Lung (tissue), 12 donors: Measurements from ENCODE around the gene SPATA31C1. TPM values are rescaled to one million over a fixed set of nuclear protein-coding genes. Genes with fewer than 3 reads are reported as not detected.
"Not testable (repeated sequence)": the region's sequence is repeated elsewhere in the genome, so short reads cannot be mapped to it uniquely, and the experiment has no call there.

Experiments
- ATAC-seq: fragments of 200-7000 bp; cut with Tn5 transposase; one replicate; pipeline ENCODE4 v1.9.1; 2020; ENCODE audit warnings: moderate number of reproducible peaks; ENCODE audit not compliant: insufficient read depth, low FRiP score
- DNase-seq, 3 donors: peaks; one replicate each; pipeline ENCODE4 v3.0.0-alpha.2; 2013 to 2017
- H3K27ac ChIP-seq, 2 donors: one replicate each; pipeline ENCODE4 v1.5.1; 2013; ENCODE audit warnings: mild to moderate bottlenecking in 2 of 2, moderate library complexity in 2 of 2, control low read depth in 1 of 2, inconsistent platforms in 1 of 2, low read depth in 1 of 2, low read length in 1 of 2
- H3K27me3 ChIP-seq, 3 donors: one replicate each; pipeline ENCODE4 v1.5.1; 2013; ENCODE audit warnings: low read length in 2 of 3; ENCODE audit not compliant: control insufficient read depth in 3 of 3, insufficient read depth in 3 of 3
- H3K36me3 ChIP-seq, 4 donors: one replicate each; pipeline ENCODE4 v1.5.1; 2013; ENCODE audit warnings: low read length in 4 of 4, mild to moderate bottlenecking in 1 of 4, moderate library complexity in 1 of 4; ENCODE audit not compliant: control insufficient read depth in 4 of 4, insufficient read depth in 4 of 4
- H3K4me1 ChIP-seq, 5 donors: one replicate each; pipeline ENCODE4 v1.5.1; 2013; ENCODE audit warnings: low read length in 5 of 5, mild to moderate bottlenecking in 2 of 5, moderate library complexity in 1 of 5; ENCODE audit not compliant: control insufficient read depth in 5 of 5, insufficient read depth in 5 of 5
- H3K4me3 ChIP-seq: one replicate; pipeline ENCODE4 v1.5.1; 2013; ENCODE audit warnings: mild to moderate bottlenecking, control low read depth, moderate library complexity
- H3K9ac ChIP-seq, 2 donors: one replicate each; pipeline ENCODE4 v1.5.1; 2013; ENCODE audit warnings: low read length in 2 of 2, control low read depth in 1 of 2; ENCODE audit not compliant: insufficient read depth in 1 of 2
- H3K9me3 ChIP-seq, 4 donors: one replicate each; pipeline ENCODE4 v1.5.1; 2013; ENCODE audit warnings: low read length in 3 of 4, mild to moderate bottlenecking in 1 of 4, moderate library complexity in 1 of 4; ENCODE audit not compliant: control insufficient read depth in 4 of 4, insufficient read depth in 3 of 4
- WGBS, 2 donors: extraction: QIAGEN DNeasy Blood & Tissue Kit; methylation state at CpG; one replicate each; pipeline ENCODE4 v1.1.7; 2013; 5-methylcytosine and 5-hydroxymethylcytosine counted together
- polyA plus RNA-seq, 2 donors: library from polyadenylated mRNA; stranded (reverse); fragments of 200-250 nt; gene quantifications; one replicate each; pipeline ENCODE4 v1.2.1, GENCODE V29; 2013
- total RNA-seq, 2 donors: library from RNA; depleted of rRNA in 1 of 2; stranded (reverse); fragments of >200 nt in 1 of 2; gene quantifications; one replicate each; pipeline ENCODE4 v1.2.1, GENCODE V29; 2014 to 2021
- TF ChIP-seq, protein P1 (sequence below): IDR thresholded peaks from 2 replicates; pipeline ENCODE4 v1.5.1; 2012; ENCODE audit warnings: mild to moderate bottlenecking; ENCODE audit errors: control extremely low read depth, extremely low read depth
- donor health status: control.
- donor health status: control.
- donor health status: Bipolar disorder and iron deficiency.
- donor health status: healthy.
- donor health status: DM: yes; HTN: yes; CAD: no.

The SPATA31C1 gene
- total and polyA plus RNA-seq, 4 donors = not detected

DNA sequence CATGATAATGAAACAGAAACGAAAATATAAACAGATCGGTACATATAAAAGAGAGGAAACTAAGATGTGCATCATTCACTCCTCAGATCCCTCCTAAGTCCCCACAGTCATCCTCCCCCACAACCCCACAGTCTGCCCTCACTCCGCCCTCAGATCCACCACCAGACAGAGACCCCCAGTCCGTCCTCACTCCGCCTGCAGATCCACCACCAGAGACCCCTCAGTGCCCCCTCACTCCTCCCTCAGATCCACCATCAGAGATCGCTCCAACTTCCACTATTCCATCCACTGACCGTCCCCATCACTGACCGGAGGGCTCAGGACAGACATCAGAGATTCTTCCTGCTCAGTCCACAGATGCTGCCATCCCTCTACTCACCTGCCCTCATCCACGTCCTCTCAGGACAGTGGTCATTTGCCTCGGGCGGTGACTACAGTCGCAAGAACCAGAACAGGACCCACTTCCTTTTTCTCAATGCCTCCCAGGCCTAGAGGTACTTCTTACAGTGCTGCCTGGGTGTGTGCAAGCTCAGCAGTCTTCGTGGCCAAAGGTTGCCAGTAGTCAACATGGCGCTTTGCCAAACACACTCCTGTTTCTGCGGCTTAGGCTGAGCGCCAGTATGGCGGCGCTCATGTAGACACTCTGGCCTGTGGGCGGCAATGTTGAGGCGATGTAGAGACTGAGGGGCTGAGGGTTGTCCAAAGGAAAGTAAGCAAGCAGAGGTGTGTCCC, 8.3 kb upstream of the SPATA31C1 start:
- Histone ChIP-seq H3K4me1 (no peaks in the 10 kb centered on the region), H3K9ac (no peak overlapping the region), H3K4me3 (no peak overlapping the region), H3K27ac (no peak overlapping the region), H3K27me3 (no peaks in the 10 kb centered on the region), H3K9me3 (peaks cover 0 to 2% (median 0%) of the 10 kb centered on the region in 4 donors), H3K36me3 (no peaks in the 10 kb centered on the region)
- 86 to 91% methylated on average over 18 to 20 of the region's 20 CpGs for WGBS, 2 donors
- TF ChIP-seq, protein P1, sequence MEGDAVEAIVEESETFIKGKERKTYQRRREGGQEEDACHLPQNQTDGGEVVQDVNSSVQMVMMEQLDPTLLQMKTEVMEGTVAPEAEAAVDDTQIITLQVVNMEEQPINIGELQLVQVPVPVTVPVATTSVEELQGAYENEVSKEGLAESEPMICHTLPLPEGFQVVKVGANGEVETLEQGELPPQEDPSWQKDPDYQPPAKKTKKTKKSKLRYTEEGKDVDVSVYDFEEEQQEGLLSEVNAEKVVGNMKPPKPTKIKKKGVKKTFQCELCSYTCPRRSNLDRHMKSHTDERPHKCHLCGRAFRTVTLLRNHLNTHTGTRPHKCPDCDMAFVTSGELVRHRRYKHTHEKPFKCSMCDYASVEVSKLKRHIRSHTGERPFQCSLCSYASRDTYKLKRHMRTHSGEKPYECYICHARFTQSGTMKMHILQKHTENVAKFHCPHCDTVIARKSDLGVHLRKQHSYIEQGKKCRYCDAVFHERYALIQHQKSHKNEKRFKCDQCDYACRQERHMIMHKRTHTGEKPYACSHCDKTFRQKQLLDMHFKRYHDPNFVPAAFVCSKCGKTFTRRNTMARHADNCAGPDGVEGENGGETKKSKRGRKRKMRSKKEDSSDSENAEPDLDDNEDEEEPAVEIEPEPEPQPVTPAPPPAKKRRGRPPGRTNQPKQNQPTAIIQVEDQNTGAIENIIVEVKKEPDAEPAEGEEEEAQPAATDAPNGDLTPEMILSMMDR = no peak
- ATAC-seq (no peak), DNase-seq (peak in 1 of 3 donors; percentile 7)

DNA sequence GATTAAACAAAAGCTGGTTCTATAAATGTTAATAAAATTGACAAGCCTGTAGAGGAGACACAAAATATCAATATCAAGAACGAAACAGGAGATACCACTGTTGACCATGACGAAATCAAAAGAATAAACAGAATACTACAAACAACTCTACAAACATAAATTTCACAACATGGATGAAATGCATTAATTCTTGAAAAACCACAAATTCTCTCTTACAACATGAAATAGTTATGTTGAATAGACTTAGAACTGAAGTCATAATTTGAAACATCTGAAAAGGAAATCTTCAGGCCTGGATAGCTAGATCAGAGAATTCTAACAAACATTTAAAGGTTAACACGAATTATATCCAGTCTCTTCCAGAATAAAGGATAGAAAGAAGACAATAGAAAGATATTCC, 6.9 kb upstream of the SPATA31C1 start:
- H3K9ac ChIP-seq = no peak overlapping the region
- no peak for ATAC-seq
- TF ChIP-seq, protein P1 = no peak

DNA sequence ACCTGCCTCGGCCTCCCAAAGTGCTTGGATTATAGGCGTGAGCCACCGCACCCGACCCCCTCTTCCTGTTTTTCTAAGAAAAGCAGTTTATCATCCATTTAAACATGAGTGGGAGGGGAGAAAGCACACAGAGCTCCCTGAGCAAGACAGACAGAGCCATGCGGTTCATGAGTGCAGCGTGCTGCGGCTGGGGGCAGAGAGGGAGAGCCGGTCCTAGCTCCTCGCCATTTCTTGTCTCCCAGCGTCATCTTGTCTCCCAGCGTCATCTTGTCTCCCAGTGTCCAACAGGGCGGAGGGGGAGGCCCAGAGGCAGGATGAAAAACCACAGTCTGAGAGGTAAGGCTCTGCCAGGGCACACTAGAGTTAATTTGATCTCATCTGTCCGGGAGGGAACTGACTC, 1.3 kb downstream of the SPATA31C1 start:
- 50 to 67% methylated on average over 12 of the region's 13 CpGs for WGBS, 2 donors
- not testable (repeated sequence) for DNase-seq, H3K36me3 ChIP-seq, H3K4me3 ChIP-seq, H3K27me3 ChIP-seq, H3K9me3 ChIP-seq, H3K9ac ChIP-seq, H3K27ac ChIP-seq, ATAC-seq, H3K4me1 ChIP-seq

More for the DNA sequence above, 6.9 kb upstream of the SPATA31C1 start:
- no peaks in the 10 kb centered on the region for H3K27me3 ChIP-seq
- H3K27ac ChIP-seq = no peak overlapping the region
- no peak overlapping the region for H3K4me3 ChIP-seq
- 78 to 81% methylated on average over 3 of the region's 3 CpGs for WGBS, 2 donors
- no peaks in the 10 kb centered on the region for H3K36me3 ChIP-seq
- no peak for DNase-seq
- H3K9me3 ChIP-seq = peaks cover 0 to 2% (median 0%) of the 10 kb centered on the region in 4 donors
- no peaks in the 10 kb centered on the region for H3K4me1 ChIP-seq

DNA sequence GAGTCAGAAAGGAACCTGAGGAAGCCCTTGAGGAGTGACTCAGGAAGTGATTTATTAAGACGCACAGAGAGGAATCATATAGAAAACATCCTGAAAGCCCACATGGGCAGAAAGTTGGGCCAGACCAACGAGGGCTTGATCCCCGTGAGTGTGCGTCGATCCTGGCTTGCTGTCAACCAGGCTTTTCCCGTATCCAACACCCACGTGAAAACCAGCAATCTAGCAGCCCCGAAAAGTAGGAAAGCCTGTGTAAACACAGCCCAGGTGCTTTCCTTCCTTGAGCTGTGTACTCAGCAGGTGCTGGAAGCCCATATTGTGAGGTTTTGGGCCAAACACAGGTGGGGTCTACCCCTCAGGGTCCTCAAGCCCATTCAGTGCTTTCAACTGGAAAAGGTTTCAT, 3.8 kb downstream of the SPATA31C1 start:
- 62 to 83% methylated on average over 8 of the region's 8 CpGs for WGBS, 2 donors
- not testable (repeated sequence) for ATAC-seq

DNA sequence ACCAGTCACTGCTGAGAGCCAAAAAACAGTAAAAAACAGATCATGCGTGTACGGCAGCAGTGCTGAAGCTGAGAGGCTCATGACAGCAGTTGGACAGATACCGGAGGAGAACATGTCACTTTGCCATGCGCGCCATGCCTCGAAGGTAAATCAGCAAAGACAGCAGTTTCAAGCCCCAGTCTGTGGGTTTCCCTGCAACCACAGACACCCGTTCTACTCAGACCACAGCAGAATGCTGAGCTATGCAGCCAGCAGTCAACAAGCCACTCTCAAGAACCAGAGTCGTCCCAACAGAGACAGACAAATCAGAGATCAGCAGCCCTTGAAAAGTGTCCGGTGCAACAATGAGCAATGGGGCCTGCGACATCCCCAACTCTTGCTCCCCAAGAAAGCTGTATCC, 5.2 kb downstream of the SPATA31C1 start:
- not testable (repeated sequence) for H3K27ac ChIP-seq, H3K4me1 ChIP-seq, H3K36me3 ChIP-seq, H3K27me3 ChIP-seq, H3K9me3 ChIP-seq, H3K4me3 ChIP-seq, ATAC-seq, H3K9ac ChIP-seq, DNase-seq
- 18 to 58% methylated on average over 8 to 10 of the region's 10 CpGs for WGBS, 2 donors

More for the DNA sequence above, 3.8 kb downstream of the SPATA31C1 start:
- not testable (repeated sequence) for H3K4me1 ChIP-seq, DNase-seq, H3K9ac ChIP-seq, H3K4me3 ChIP-seq, H3K36me3 ChIP-seq, H3K27me3 ChIP-seq, H3K27ac ChIP-seq, H3K9me3 ChIP-seq

DNA sequence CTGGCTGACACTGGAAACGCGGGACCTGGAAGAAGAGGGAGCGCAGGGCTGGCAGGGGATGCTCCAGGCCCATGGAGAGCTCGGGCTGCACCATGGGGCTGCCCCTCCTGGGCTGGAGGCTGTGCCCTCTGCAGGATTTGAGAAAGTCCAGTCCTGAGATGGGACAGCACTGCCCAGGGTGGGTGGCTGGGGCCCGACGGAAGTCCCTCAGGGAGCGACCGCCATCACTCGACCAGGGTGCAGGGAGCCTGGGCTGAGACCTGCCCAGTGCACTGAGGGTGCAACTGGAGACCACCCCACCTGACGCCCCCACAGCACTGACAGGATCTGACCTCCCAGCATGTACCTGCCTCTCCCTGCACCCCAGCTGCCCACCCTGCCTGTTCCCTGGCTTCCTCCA, 7.1 kb downstream of the SPATA31C1 start:
- H3K4me1 ChIP-seq, H3K9me3 ChIP-seq, H3K9ac ChIP-seq, ATAC-seq, H3K27ac ChIP-seq, H3K4me3 ChIP-seq, H3K36me3 ChIP-seq, DNase-seq, H3K27me3 ChIP-seq: not testable (repeated sequence)
- WGBS, 2 donors = 94 to 96% methylated on average over 7 to 10 of the region's 10 CpGs

DNA sequence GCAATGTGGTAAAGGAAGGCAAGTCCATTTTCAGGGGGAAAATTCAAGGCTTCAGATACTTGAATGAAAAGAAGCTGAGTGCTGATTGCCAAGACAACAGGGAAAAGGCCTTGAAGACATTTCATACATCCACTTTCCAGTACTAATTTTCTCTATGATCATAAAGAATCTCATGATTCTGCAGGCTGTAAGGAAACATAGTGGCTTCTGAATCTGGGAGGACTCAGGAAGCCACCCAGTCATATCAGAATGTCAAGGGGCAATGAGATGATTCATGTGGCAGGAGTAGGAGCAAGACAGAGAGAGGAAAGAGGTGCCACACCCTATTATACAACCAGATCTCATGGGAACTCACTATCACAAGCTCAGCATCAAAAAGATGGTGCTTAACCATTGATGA, 11.4 kb downstream of the SPATA31C1 start:
- not testable (repeated sequence) for H3K9me3 ChIP-seq, H3K36me3 ChIP-seq, H3K27me3 ChIP-seq, ATAC-seq, H3K9ac ChIP-seq, H3K4me1 ChIP-seq, H3K4me3 ChIP-seq, H3K27ac ChIP-seq, DNase-seq
